PC-9 (cell line): ENCODE data around the gene STAB2.

Experiments used
- CTCF ChIP-seq: fragments of 200-600 bp; sonication (generic); conservative IDR thresholded peaks from 2 replicates; pipeline ENCODE4 v1.6.1; 2017; ENCODE audit warnings: mixed run types, antibody characterized with exemption, mild to moderate bottlenecking, moderate library complexity
- EZH2 ChIP-seq: fragments of 200-600 bp; sonication (generic); IDR thresholded peaks from 2 replicates; pipeline ENCODE4 v1.8.0; 2017; ENCODE audit warnings: antibody characterized with exemption, low read depth

- TF ChIP-seq CTCF (no peak), EZH2 (no peak)
These were observed 129.6 kb downstream of the STAB2 start for GRCh38 chr12:103716517-103717196.
